Activated T-cell treated with anti-CD3 and anti-CD28 coated beads, Interleukin-2, amount 50 U/mL, for 48 hours (primary cell): ENCODE data around the gene DPH6.

Experiments
- DNase-seq, 2 experiments: peaks; one replicate each; pipeline ENCODE4 v3.0.0-alpha.2; 2020

DPH6 gene

GRCh38 chr15:35540021-35540420, 5.9 kb downstream of the DPH6 start:
- no peak for DNase-seq

GRCh38 chr15:35535365-35535916, 10.5 kb downstream of the DPH6 start:
- no peak for DNase-seq

GRCh38 chr15:35533130-35534110, 12.5 kb downstream of the DPH6 start:
- no peak for DNase-seq

- DNase-seq: no peak
Measured at GRCh38 chr15:35530698-35531097, 15.3 kb downstream of the DPH6 start.

- no peak for DNase-seq
Measured at GRCh38 chr15:35529784-35530183, 16.2 kb downstream of the DPH6 start.

- DNase-seq: no peak
Measured at GRCh38 chr15:35522061-35522460, 23.9 kb downstream of the DPH6 start.

- DNase-seq: no peak
Measured at GRCh38 chr15:35519541-35520149, 26.3 kb downstream of the DPH6 start.

- no peak for DNase-seq
Measured at GRCh38 chr15:35519052-35519451, 26.9 kb downstream of the DPH6 start.

- DNase-seq: no peak
Measured at GRCh38 chr15:35514759-35515158, 31.2 kb downstream of the DPH6 start.

- no peak for DNase-seq
Measured at GRCh38 chr15:35507932-35508638, 37.9 kb downstream of the DPH6 start.

GRCh38 chr15:35506272-35506870, 39.6 kb downstream of the DPH6 start:
- DNase-seq: no peak

GRCh38 chr15:35505809-35506208, 40.2 kb downstream of the DPH6 start:
- DNase-seq: no peak

GRCh38 chr15:35505141-35505540, 40.8 kb downstream of the DPH6 start:
- DNase-seq: no peak

GRCh38 chr15:35499723-35500122, 46.2 kb downstream of the DPH6 start:
- no peak for DNase-seq

GRCh38 chr15:35496585-35496984, 49.4 kb downstream of the DPH6 start:
- DNase-seq: no peak

- no peak for DNase-seq
Measured at GRCh38 chr15:35495080-35495479, 50.9 kb downstream of the DPH6 start.

- no peak for DNase-seq
Measured at GRCh38 chr15:35491999-35492398, 54.0 kb downstream of the DPH6 start.

GRCh38 chr15:35491173-35491572, 54.8 kb downstream of the DPH6 start:
- DNase-seq: no peak

- DNase-seq: no peak
Measured at GRCh38 chr15:35490511-35490910, 55.5 kb downstream of the DPH6 start.

- DNase-seq: no peak
Measured at GRCh38 chr15:35487417-35487816, 58.5 kb downstream of the DPH6 start.

GRCh38 chr15:35486296-35486695, 59.7 kb downstream of the DPH6 start:
- DNase-seq: no peak

- no peak for DNase-seq
Measured at GRCh38 chr15:35485411-35485810, 60.6 kb downstream of the DPH6 start.
